Measurements from ENCODE around the gene SLC5A11. TPM values are rescaled to one million over a fixed set of nuclear protein-coding genes. Genes with fewer than 3 reads are reported as not detected.

SLC5A11 gene
- polyA plus RNA-seq, 3 donors = 0.60 TPM; not detected in 2

- H3K4me1 Mint-ChIP-seq = peaks cover 13% of the 10 kb centered on the region
- 95% methylated on average over 7 of the region's 9 CpGs for WGBS (ENCODE audit: insufficient coverage)
Observed at GRCh38 chr16:24837969-24838368, 7.8 kb upstream of the SLC5A11 start.

GRCh38 chr16:24838554-24839266 lies 7.1 kb upstream of the SLC5A11 start:
- Histone ChIP-seq H3K4me1 (ENCODE audit: control insufficient read depth in 1 of 2, insufficient read depth in 2 of 2, low read length in 2 of 2) (peaks cover 10 to 12% of the 10 kb centered on the region in 2 donors), H3K27ac (ENCODE audit: low read depth in 1 of 2, low read length in 2 of 2) (no peak overlapping the region), H3K4me3 (replicated peaks in 1 of 3; ENCODE audit: low read depth in 2 of 3, low read length in 3 of 3) (peak overlapping the region in 1 of 3 experiments; percentile 27), H3K9ac (ENCODE audit: insufficient read depth, low read length, poor library complexity, severe bottlenecking) (peak overlapping the region; percentile 4), H2AFZ (ENCODE audit: insufficient read depth, low read depth, low read length, poor library complexity, severe bottlenecking) (peak overlapping the region; percentile 2), H3K27me3 (ENCODE audit: control insufficient read depth in 2 of 2, insufficient read depth in 2 of 2, low read length in 2 of 2) (no peaks in the 10 kb centered on the region), H3K36me3 (replicated peaks in 1 of 2; ENCODE audit: control insufficient read depth in 1 of 2, insufficient read depth in 2 of 2, low read length in 2 of 2) (no peaks in the 10 kb centered on the region), H3K79me2 (ENCODE audit: insufficient read depth, low read length) (no peaks in the 10 kb centered on the region), H3K9me3 (replicated peaks in 1 of 2; ENCODE audit: control insufficient read depth in 1 of 2, insufficient read depth in 1 of 2, low read length in 2 of 2) (no peaks in the 10 kb centered on the region), H3K4me2 (replicated peaks; ENCODE audit: extremely low read depth, low read length, poor library complexity, severe bottlenecking) (peak overlapping the region; percentile 36), H4K20me1 (ENCODE audit: insufficient read depth, low read length) (no peaks in the 10 kb centered on the region)
- 0% methylated on average over 3 of the region's 5 CpGs for WGBS (ENCODE audit: insufficient coverage)
- peaks cover 13% of the 10 kb centered on the region for H3K4me1 Mint-ChIP-seq
- peaks cover 0 to 3% (median 1%) of the 10 kb centered on the region in 3 donors for H3K27me3 Mint-ChIP-seq (ENCODE audit: low read depth in 3 of 3)
- no peak for TF ChIP-seq CTCF (IDR thresholded peaks at IDR 0.05)
- H3K9me3 Mint-ChIP-seq = no peaks in the 10 kb centered on the region
- DNase-seq = peak in 2 of 3 donors; percentile 14 to 29
- H3K4me3 Mint-ChIP-seq = peak overlapping the region; percentile 60 to 85
- H3K36me3 Mint-ChIP-seq = peaks cover 0 to 3% of the 10 kb centered on the region in 2 donors
- H3K27ac Mint-ChIP-seq = peak overlapping the region in 1 of 7 donors; percentile 46
- intact Hi-C loops (cut with micrococcal nuclease) = no loop called here

More at GRCh38 chr16:24837969-24838368, 7.8 kb upstream of the SLC5A11 start:
- Histone ChIP-seq H4K20me1 (ENCODE audit: insufficient read depth, low read length) (no peaks in the 10 kb centered on the region), H3K4me2 (replicated peaks; ENCODE audit: extremely low read depth, low read length, poor library complexity, severe bottlenecking) (no peak overlapping the region), H3K27ac (ENCODE audit: low read depth in 1 of 2, low read length in 2 of 2) (no peak overlapping the region), H3K4me1 (ENCODE audit: control insufficient read depth in 1 of 2, insufficient read depth in 2 of 2, low read length in 2 of 2) (peaks cover 10 to 12% of the 10 kb centered on the region in 2 donors), H2AFZ (ENCODE audit: insufficient read depth, low read depth, low read length, poor library complexity, severe bottlenecking) (no peak overlapping the region), H3K9ac (ENCODE audit: insufficient read depth, low read length, poor library complexity, severe bottlenecking) (no peak overlapping the region), H3K4me3 (replicated peaks in 1 of 3; ENCODE audit: low read depth in 2 of 3, low read length in 3 of 3) (no peak overlapping the region), H3K9me3 (replicated peaks in 1 of 2; ENCODE audit: control insufficient read depth in 1 of 2, insufficient read depth in 1 of 2, low read length in 2 of 2) (no peaks in the 10 kb centered on the region), H3K36me3 (replicated peaks in 1 of 2; ENCODE audit: control insufficient read depth in 1 of 2, insufficient read depth in 2 of 2, low read length in 2 of 2) (no peaks in the 10 kb centered on the region), H3K79me2 (ENCODE audit: insufficient read depth, low read length) (no peaks in the 10 kb centered on the region), H3K27me3 (ENCODE audit: control insufficient read depth in 2 of 2, insufficient read depth in 2 of 2, low read length in 2 of 2) (no peaks in the 10 kb centered on the region)
- Mint-ChIP-seq H3K36me3 (peaks cover 0 to 3% of the 10 kb centered on the region in 2 donors), H3K4me3 (no peak overlapping the region), H3K27ac (no peak overlapping the region), H3K27me3 (ENCODE audit: low read depth in 3 of 3) (peaks cover 0 to 3% (median 1%) of the 10 kb centered on the region in 3 donors), H3K9me3 (no peaks in the 10 kb centered on the region)
- DNase-seq = no peak
- intact Hi-C loops (cut with micrococcal nuclease) = no loop called here
- no peak for TF ChIP-seq CTCF (IDR thresholded peaks at IDR 0.05)
